Stimulated activated CD4-positive, alpha-beta T cell treated with anti-CD3 and anti-CD28 coated beads, Interleukin-4, amount 100 ng/mL, for 1 hour (primary cell): ENCODE measurements around the gene ETAA1.

Experiments
- DNase-seq: peaks from one replicate; pipeline ENCODE4 v3.0.0-alpha.2; 2020

ETAA1 gene

GRCh38 chr2:67397143-67397986, at the start of gene ETAA1:
ETAA1 (plus strand) TSS chr2:67397333; CDS start chr2:67397449, 116 bp downstream.
- DNase-seq, result peak; percentile 95

- DNase-seq, result no peak
Measured at GRCh38 chr2:67366832-67367412, 30.2 kb upstream of the ETAA1 start.

- DNase-seq, result no peak
Measured at GRCh38 chr2:67374481-67374880, 22.7 kb upstream of the ETAA1 start.

GRCh38 chr2:67374949-67375348, 22.2 kb upstream of the ETAA1 start:
- DNase-seq, result no peak

GRCh38 chr2:67378555-67378954, 18.6 kb upstream of the ETAA1 start:
- no peak for DNase-seq

GRCh38 chr2:67379048-67379447, 18.1 kb upstream of the ETAA1 start:
- DNase-seq, result no peak

GRCh38 chr2:67384123-67384822, 12.9 kb upstream of the ETAA1 start:
- DNase-seq, result no peak

GRCh38 chr2:67388680-67389079, 8.5 kb upstream of the ETAA1 start:
- DNase-seq, result no peak

GRCh38 chr2:67389286-67389685, 7.8 kb upstream of the ETAA1 start:
- no peak for DNase-seq

GRCh38 chr2:67389788-67390187, 7.3 kb upstream of the ETAA1 start:
- DNase-seq, result no peak

- no peak for DNase-seq
Measured at GRCh38 chr2:67393237-67393636, 3.9 kb upstream of the ETAA1 start.

GRCh38 chr2:67394734-67395133, 2.4 kb upstream of the ETAA1 start:
- DNase-seq, result no peak

GRCh38 chr2:67399144-67399543, 2.0 kb downstream of the ETAA1 start:
- no peak for DNase-seq

- no peak for DNase-seq
Measured at GRCh38 chr2:67399831-67400489, 2.8 kb downstream of the ETAA1 start.

- no peak for DNase-seq
Measured at GRCh38 chr2:67400560-67401485, 3.7 kb downstream of the ETAA1 start.

GRCh38 chr2:67408346-67408745, 11.2 kb downstream of the ETAA1 start:
- no peak for DNase-seq

GRCh38 chr2:67412424-67412823, 15.3 kb downstream of the ETAA1 start:
- no peak for DNase-seq

GRCh38 chr2:67414867-67415266, 17.7 kb downstream of the ETAA1 start:
- DNase-seq, result no peak

- DNase-seq, result no peak
Measured at GRCh38 chr2:67416136-67416535, 19.0 kb downstream of the ETAA1 start.

GRCh38 chr2:67423489-67423888, 26.4 kb downstream of the ETAA1 start:
- no peak for DNase-seq

- no peak for DNase-seq
Measured at GRCh38 chr2:67436221-67436620, 39.1 kb downstream of the ETAA1 start.

GRCh38 chr2:67437114-67437513, 40.0 kb downstream of the ETAA1 start:
- no peak for DNase-seq
